Activated T-helper 1 cell treated with anti-CD3 and anti-CD28 coated beads, Interleukin-2, amount 50 U/mL, for 16 hours (primary cell): ENCODE results near the gene TBC1D14.

Experiments used
- DNase-seq, 2 donors: peaks; one replicate each; pipeline ENCODE4 v3.0.0-alpha.2; 2020; ENCODE audit warnings: low read depth in 1 of 2, low spot score in 1 of 2

TBC1D14 gene

DNA sequence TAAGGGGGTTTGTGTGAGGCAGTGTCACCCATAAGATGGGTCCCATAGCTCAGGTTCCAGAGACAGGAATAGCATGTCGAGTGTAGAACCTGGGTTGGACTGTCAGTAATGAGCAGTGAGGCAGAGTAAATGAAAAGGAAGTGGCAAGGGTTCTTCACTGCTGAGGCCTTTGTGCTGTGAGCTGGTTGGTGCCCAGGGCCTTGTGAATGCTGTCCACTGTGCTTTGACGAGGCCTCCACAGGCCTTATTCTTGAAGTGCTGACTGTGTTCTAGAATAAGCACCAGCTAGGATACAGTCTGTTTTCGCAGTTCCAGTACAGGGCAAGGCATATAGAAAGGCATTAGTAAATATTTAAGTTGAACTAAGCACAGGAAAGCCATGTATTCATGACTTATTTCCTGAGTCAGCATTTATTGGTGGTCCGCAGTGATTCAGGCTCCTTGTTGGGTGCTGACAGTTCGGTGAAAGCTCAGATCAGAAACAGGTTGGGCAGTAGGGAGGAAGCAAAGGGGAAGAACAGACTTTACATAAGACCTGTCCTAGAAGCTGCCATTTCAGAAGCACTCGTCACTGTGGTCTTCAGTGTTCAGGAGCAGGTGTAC, 107.9 kb downstream of the TBC1D14 start:
- no peak for DNase-seq

- no peak for DNase-seq
Measured at GRCh38 chr4:7018281-7018680, 108.7 kb downstream of the TBC1D14 start.

DNA sequence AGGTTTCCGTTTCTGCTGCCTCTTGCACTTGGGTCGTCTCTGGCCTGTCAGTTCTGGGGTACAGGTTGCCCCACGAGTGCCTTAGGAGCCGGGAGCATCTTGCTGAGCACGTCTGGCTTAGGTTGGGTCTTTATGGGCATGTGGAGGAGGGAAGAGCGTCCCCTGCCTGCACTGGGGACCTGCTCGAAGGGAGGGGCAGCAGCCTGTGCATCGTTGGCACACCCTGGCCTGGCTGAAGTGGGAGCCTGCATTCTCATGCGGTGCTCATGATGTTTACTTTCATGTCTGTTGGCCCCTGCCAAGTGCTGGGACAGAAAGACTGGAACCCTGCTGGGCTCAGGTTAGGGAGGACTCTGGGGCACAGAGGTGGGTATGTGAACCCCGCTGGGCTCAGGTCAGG, 109.7 kb downstream of the TBC1D14 start:
- DNase-seq = no peak

- no peak for DNase-seq
Measured at GRCh38 chr4:7020290-7020689, 110.7 kb downstream of the TBC1D14 start.

- DNase-seq = no peak
Measured at GRCh38 chr4:7020856-7021255, 111.2 kb downstream of the TBC1D14 start.

GRCh38 chr4:7021355-7021754, 111.7 kb downstream of the TBC1D14 start:
- DNase-seq = no peak

- no peak for DNase-seq
Measured at GRCh38 chr4:7021930-7022664, 112.5 kb downstream of the TBC1D14 start.

- no peak for DNase-seq
Measured at GRCh38 chr4:7023486-7023885, 113.9 kb downstream of the TBC1D14 start.

DNA sequence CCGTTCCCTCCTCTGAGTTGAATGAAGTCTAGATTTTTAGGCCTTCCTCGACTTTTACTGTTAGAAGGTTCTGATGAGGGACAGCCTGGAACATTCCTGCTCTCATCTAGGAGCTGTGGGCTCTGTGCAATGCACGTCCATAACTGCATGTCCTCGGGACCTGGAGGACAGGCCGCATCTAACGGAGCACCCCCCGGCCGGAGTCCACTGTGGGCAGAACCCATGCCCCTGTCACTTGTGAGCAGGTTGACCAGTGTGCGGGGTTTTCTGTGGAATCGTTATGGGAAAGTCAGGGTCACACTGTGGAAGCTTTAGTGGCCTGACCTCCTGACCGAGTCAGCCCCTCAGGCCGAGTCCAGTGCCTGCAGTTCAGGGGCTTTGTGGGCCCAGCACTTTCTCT, 114.3 kb downstream of the TBC1D14 start:
- DNase-seq = no peak

- no peak for DNase-seq
Measured at GRCh38 chr4:7024336-7024890, 114.8 kb downstream of the TBC1D14 start.

DNA sequence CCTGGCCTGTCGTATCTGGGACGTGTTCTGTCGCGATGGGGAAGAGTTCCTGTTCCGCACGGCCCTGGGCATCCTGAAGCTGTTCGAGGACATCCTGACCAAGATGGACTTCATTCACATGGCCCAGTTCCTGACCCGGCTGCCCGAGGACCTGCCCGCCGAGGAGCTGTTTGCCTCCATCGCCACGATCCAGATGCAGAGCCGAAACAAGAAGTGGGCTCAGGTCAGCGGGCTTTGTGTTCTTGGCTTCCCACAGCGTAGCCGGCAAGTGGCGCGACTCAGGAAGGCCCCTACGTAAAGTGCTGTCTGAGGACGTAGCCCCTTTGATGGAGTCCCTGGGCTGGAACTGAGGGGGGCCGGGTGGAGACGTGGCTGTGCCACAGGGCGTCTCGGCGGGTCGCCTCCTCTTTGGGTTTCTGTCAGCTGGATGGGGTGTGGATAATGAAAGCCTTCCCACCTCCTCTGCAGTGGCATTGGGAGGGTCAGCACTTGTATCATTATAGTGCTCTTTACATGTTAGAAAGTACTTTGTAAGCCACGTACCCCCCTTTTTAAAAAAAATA, 115.5 kb downstream of the TBC1D14 start:
- no peak for DNase-seq

DNA sequence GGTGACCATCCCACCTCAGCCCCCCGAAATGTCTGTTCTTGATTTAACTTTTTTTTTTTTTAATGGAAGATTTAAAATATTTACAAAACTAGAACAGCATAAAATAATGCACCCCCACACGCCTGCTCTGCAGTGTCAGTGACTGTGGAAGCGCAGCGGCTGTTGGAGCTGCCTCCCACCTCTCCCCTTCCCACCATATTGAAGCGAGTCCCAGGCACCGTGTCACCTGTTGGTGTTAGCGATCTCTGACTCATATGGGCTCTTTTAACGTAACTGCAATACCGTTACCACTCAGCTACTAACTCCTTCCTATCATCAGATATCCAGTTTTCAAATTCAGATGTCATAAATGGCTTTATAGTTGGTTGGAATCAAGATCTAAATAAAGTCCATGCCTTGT, 116.5 kb downstream of the TBC1D14 start:
- no peak for DNase-seq

DNA sequence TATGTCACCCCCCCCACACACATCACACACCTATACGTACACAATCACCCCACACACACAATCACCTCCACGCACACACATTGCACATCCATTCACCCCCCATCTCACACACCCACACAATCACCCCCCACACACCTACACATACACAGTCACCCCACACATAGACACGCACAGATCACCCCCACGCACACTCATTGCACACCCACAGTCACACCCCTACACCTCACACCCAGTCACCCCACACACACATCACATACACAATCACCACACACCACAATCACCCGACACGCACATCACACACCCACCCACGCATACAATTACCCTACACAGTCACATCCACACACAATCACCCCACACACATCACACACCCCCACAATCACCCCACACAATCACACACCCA, 117.7 kb downstream of the TBC1D14 start:
- DNase-seq = no peak

DNA sequence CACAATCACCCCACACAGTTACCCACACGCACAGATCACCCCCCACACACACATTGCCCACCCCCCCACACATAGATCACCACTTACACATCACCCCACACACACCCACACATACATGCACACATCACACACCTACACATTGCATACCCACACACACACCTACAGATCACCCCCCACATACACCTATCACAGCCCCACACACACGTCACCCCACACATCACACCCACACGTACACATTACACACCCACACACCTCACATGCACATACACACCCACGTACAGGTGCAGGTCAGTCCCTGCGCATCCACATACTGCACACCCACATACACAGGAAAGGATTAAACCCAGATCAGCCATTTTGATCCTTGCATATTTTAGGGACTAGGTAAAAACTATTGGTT, 118.3 kb downstream of the TBC1D14 start:
- no peak for DNase-seq

DNA sequence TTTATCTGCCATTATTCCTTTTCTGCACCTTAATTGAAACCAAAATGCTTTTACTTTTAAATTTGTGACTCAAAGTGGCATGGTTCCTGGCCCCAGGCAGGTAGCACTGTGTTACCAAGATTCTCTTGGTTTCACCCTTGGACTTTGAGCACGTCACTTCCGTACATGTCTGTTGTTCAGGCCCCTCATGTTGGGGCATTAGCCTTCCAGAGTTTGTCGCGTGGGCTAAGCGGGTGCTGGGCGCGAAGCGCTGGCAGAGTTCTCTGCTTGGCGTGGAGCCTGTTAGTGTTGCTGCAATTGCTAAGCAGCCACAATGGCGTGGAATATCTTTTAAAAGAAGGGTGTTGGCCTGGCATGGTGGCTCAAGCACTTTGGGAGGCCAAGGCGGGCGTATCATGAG, 119.6 kb downstream of the TBC1D14 start:
- no peak for DNase-seq

GRCh38 chr4:7029921-7030320, 120.3 kb downstream of the TBC1D14 start:
- DNase-seq = no peak

- DNase-seq = no peak
Measured at GRCh38 chr4:7030856-7031255, 121.2 kb downstream of the TBC1D14 start.

DNA sequence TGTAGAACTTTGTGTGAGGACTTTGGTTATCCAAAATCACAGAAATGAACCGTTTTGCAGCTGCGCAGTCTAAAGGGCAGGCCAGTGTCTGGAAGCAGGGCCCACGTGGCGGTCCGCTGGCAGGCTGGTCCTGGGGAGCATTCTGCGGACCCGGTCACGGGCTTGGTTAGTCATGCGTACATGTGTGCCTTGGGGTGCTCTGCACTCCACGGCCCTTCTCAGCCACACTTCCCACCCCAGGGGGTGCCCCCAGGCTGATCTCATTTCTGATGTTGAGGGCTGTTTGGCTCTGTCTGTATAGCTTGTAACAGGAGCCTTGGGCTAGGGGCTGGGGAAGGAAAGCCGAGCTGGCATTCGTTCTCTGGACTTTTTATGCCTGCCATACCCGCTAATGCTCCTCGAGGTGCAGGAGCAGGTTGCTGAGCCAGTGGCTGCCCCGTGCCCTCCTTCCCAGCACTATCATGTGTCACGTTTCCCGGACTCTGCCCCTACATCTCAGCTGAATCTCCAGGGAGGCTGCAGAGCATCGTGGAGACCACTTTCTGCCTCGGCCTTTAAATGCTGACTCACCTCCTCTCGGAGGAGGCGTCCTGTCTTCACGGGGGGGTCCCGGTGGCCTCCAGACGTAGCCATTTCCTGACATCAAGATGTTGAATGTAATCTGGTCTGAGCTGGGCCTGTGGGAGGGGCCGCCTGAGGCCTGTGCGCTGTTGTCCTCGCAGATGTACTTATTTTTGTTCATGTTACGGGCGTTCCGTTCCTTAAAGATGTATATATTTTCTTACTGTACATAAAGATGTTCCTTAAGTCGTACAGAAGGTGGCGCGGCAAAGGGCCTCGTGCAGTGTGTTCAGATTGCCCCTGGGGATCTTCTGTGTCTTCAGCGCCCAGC, 122.2 kb downstream of the TBC1D14 start:
- no peak for DNase-seq

DNA sequence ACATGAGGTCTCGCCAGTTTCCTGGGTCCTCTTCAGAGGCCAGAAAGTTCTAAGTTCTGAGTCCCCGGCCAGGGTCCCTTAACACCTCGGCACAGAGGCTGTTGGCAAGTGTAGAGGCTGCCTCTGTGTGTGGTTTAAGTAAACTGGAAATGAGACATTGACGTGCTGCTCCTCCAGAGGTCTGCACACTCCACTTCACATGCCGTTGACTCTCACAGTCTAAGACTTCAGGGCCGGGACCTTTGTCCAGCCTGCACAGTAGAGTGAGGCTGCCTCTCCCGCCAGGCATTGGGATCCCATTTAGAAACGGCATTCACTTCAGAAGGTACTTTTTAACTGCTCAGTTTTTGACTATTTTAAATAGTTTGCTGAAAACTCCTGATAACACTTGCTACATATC, 123.0 kb downstream of the TBC1D14 start:
- DNase-seq = no peak

DNA sequence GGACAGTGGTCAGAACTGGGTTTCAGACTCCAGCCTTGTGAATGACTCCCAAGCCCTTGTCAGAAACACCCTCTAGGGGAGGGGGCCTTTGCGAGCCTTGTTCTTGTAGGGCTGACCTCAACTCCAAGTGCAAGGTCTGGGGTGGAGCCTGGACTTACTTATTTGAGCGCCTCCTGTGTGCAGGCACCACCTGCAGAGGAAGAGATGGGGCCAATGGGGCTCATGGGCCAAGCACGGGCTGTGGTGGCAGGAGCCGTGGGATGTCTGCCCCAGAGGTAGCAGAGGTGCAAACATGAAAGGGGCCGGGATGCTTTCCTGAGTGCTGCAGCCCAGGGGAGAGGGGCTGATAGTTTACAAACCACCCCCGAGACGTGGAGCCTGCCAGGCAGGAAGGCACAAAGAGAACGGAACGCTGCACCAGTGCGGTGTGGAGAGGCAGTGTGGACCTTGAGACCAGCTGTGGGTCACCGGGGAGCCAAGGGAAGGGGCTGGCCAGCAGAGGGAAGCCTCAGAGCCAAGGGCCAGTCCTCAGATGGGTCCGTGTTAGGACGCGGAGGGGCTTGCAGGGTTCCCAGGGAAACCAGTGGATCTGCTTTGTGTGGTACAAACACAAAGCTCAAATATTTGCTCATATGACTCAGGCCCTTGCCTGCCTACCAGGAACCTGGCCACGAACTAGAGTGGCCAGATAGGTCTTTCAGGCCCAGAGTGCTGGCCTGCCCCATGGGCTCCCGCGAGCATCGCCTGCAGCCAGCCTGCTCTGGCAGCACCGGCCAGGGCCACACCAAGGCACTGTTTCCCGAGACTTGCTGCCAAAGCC, 124.8 kb downstream of the TBC1D14 start:
- no peak for DNase-seq

- no peak for DNase-seq
Measured at GRCh38 chr4:7037425-7037824, 127.8 kb downstream of the TBC1D14 start.
